ENCODE measurements around the gene SDCBP2. TPM values are rescaled to one million over a fixed set of nuclear protein-coding genes. Genes with fewer than 3 reads are reported as not detected.

SDCBP2 gene
- total and polyA plus RNA-seq, 2 of the 13 experiments (the other 11 are each of a cell fraction or from before 2014, with no cell fraction given), result 1.2 to 2.4 TPM

DNA sequence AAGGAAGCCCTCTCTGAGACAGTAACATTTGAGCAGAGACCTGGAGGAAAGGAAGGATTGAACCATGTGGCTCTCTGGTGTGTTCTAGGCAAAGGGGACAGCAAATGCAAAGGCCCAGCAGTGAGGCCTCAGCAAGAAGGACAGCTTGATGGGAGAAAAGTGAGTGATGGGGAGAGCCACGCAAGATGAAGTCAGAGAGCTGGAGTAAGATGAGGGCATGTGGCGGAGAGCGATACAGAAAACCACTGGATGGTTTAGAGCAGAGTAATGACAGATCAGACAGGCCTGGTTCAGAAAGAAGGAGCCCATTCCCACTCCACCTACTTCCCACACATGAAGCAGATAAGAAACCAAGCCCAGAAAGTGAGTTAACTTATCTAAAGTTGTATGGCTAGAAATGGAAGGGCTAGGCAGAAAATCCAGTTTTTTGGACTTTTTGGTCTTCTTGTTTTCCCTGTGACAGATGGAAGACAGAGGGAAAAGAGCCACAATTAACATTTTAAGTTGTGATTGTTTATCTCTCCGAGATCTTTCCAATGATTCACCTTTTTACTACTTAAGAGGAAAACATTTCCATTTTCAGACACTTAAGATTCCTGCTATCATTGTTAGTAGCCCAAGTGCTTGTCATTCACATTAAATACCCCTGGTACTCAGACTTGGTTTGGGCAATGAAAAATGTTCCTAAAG lies 63.6 kb downstream of the SDCBP2 start:
- Histone ChIP-seq H3K36me3 (replicated peaks in 1 of 2; ENCODE audit: control insufficient read depth in 1 of 2, insufficient read depth in 2 of 2, low read length in 2 of 2) (no peaks in the 10 kb centered on the region), H3K9me3 (ENCODE audit: low read length) (no peaks in the 10 kb centered on the region), H4K20me1 (ENCODE audit: insufficient read depth, low read length) (no peaks in the 10 kb centered on the region), H3K27me3 (ENCODE audit: control insufficient read depth in 1 of 2, insufficient read depth in 2 of 2, low read length in 2 of 2) (peaks cover 16 to 48% of the 10 kb centered on the region in 2 experiments), H3K79me2 (ENCODE audit: insufficient read depth, low read length) (no peaks in the 10 kb centered on the region), H3K4me3 (replicated peaks in 1 of 3; ENCODE audit: insufficient read depth in 1 of 3, low read depth in 2 of 3, low read length in 3 of 3) (peak overlapping the region in 1 of 3 experiments; percentile 67; a peak in 2 of 6 replicates), H2AFZ (ENCODE audit: low read length) (no peak overlapping the region), H3K4me2 (ENCODE audit: low read depth, low read length) (peak overlapping the region; percentile 76), H3K9ac (ENCODE audit: insufficient read depth, low read depth, low read length) (no peak overlapping the region), H3K4me1 (ENCODE audit: insufficient read depth, low read length) (no peaks in the 10 kb centered on the region; the same call in 1 of the 2 replicates), H3K27ac (ENCODE audit: extremely low read length, insufficient read depth, low read length) (no peak overlapping the region)
- no peak for DNase-seq (ENCODE audit: low spot score)
- ATAC-seq, result no peak
- ChIA-PET CTCF (ENCODE audit: low intra/inter-chr PET ratio, low total read pairs) (no interaction called here), POLR2A (interaction anchor here (1.0 kb wide), 1 partner anchor 60 kb away, joined by 3 read pairs; no protein-coding TSS in a partner anchor)
- FAIRE-seq, result no peak
- in situ Hi-C loops (cut with HindIII; ENCODE audit: extremely low pct_ligation_motif_present, low pct_unique_long_range_greater_than_20kb), result no loop called here
- intact Hi-C loops (cut with micrococcal nuclease; ENCODE audit: unreplicated experiment), result no loop called here
- no TSS peak for BruUV-seq (replicated peaks)
- WGBS (ENCODE audit: low lambda C conversion rate), result 69% methylated on average over 4 of the region's 4 CpGs
- TF ChIP-seq ZBTB8A (CRISPR knock-in tag; IDR thresholded peaks at IDR 0.05; ENCODE audit: borderline replicate concordance, low read depth) (no peak), ZKSCAN1 (IDR thresholded peaks at IDR 0.05; ENCODE audit: low read length) (no peak), ZC3H13 (CRISPR knock-in tag; IDR thresholded peaks at IDR 0.05) (no peak), KLF12 (CRISPR knock-in tag; IDR thresholded peaks at IDR 0.05; ENCODE audit: borderline replicate concordance) (no peak), ZNF10 (CRISPR knock-in tag; IDR thresholded peaks at IDR 0.05; ENCODE audit: borderline replicate concordance, low read depth) (no peak), KDM6A (CRISPR knock-in tag; IDR thresholded peaks at IDR 0.05; ENCODE audit: low read depth) (no peak), ZNF773 (CRISPR knock-in tag; IDR thresholded peaks at IDR 0.05; ENCODE audit: borderline replicate concordance) (no peak), ZNF563 (CRISPR knock-in tag; IDR thresholded peaks at IDR 0.05) (no peak), SIX4 (CRISPR knock-in tag; IDR thresholded peaks at IDR 0.05) (no peak), FOXP4 (CRISPR knock-in tag; IDR thresholded peaks at IDR 0.05) (no peak), ZNF431 (CRISPR knock-in tag; IDR thresholded peaks at IDR 0.05; ENCODE audit: borderline replicate concordance, low read depth) (no peak), ZNF766 (CRISPR knock-in tag; IDR thresholded peaks at IDR 0.05; ENCODE audit: borderline replicate concordance) (no peak), ARID2 (CRISPR knock-in tag; IDR thresholded peaks at IDR 0.05; ENCODE audit: borderline replicate concordance) (no peak), ZKSCAN5 (CRISPR knock-in tag; IDR thresholded peaks at IDR 0.05) (no peak), BCL6 (CRISPR knock-in tag; IDR thresholded peaks at IDR 0.05) (no peak), ZUFSP (CRISPR knock-in tag; IDR thresholded peaks at IDR 0.05; ENCODE audit: borderline replicate concordance) (no peak)
- TF ChIP-seq, protein P1, sequence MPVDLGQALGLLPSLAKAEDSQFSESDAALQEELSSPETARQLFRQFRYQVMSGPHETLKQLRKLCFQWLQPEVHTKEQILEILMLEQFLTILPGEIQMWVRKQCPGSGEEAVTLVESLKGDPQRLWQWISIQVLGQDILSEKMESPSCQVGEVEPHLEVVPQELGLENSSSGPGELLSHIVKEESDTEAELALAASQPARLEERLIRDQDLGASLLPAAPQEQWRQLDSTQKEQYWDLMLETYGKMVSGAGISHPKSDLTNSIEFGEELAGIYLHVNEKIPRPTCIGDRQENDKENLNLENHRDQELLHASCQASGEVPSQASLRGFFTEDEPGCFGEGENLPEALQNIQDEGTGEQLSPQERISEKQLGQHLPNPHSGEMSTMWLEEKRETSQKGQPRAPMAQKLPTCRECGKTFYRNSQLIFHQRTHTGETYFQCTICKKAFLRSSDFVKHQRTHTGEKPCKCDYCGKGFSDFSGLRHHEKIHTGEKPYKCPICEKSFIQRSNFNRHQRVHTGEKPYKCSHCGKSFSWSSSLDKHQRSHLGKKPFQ (CRISPR knock-in tag; IDR thresholded peaks at IDR 0.05; ENCODE audit: insufficient replicate concordance), result no peak
- TF ChIP-seq, protein P2, sequence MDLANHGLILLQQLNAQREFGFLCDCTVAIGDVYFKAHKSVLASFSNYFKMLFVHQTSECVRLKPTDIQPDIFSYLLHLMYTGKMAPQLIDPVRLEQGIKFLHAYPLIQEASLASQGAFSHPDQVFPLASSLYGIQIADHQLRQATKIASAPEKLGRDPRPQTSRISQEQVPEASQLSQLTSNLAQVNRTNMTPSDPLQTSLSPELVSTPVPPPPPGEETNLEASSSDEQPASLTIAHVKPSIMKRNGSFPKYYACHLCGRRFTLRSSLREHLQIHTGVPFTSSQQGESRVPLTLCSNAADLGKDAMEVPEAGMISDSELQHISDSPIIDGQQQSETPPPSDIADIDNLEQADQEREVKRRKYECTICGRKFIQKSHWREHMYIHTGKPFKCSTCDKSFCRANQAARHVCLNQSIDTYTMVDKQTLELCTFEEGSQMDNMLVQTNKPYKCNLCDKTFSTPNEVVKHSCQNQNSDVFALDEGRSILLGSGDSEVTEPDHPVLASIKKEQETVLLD (CRISPR knock-in tag; IDR thresholded peaks at IDR 0.05; ENCODE audit: low read depth), result no peak
